Measurements from ENCODE around the gene SULT1C3. TPM values are rescaled to one million over a fixed set of nuclear protein-coding genes. Genes with fewer than 3 reads are reported as not detected.
A peak's percentile ranks its signal among the peaks of the same experiment; 100 is the strongest.
"Not testable (repeated sequence)": the region's sequence is repeated elsewhere in the genome, so short reads cannot be mapped to it uniquely, and the experiment has no call there.

The SULT1C3 gene
- total RNA-seq, 1 experiment from 2014 or later: not detected

- DNase-seq (ENCODE audit: low read depth): no peak
Measured at GRCh38 chr2:108244667-108245414, 5.1 kb downstream of the SULT1C3 start.

GRCh38 chr2:108253106-108253505 lies 13.3 kb downstream of the SULT1C3 start:
- no peak for DNase-seq (ENCODE audit: low read depth)

- no peak for DNase-seq (ENCODE audit: low read depth)
Measured at GRCh38 chr2:108257757-108258331, 18.1 kb downstream of the SULT1C3 start.

- no peak for DNase-seq (ENCODE audit: low read depth)
Measured at GRCh38 chr2:108260773-108261172, 21.0 kb downstream of the SULT1C3 start.

GRCh38 chr2:108262036-108262435 lies 22.3 kb downstream of the SULT1C3 start:
- no peak for DNase-seq (ENCODE audit: low read depth)

GRCh38 chr2:108263401-108263800 lies 23.6 kb downstream of the SULT1C3 start:
- DNase-seq (ENCODE audit: low read depth): no peak

- no peak for DNase-seq (ENCODE audit: low read depth)
Measured at GRCh38 chr2:108266218-108266617, 26.4 kb downstream of the SULT1C3 start.

GRCh38 chr2:108267101-108267500 lies 27.3 kb downstream of the SULT1C3 start:
- peak; percentile 41 for DNase-seq (ENCODE audit: low read depth)

GRCh38 chr2:108268001-108268400 lies 28.2 kb downstream of the SULT1C3 start:
- DNase-seq (ENCODE audit: low read depth): peak; percentile 75

- DNase-seq (ENCODE audit: low read depth): no peak
Measured at GRCh38 chr2:108270346-108270745, 30.6 kb downstream of the SULT1C3 start.

GRCh38 chr2:108270768-108271506 lies 31.2 kb downstream of the SULT1C3 start:
- DNase-seq (ENCODE audit: low read depth): peak; percentile 35

- DNase-seq (ENCODE audit: low read depth): peak; percentile 87
Measured at GRCh38 chr2:108271691-108272253, 32.0 kb downstream of the SULT1C3 start.

- no peak for DNase-seq (ENCODE audit: low read depth)
Measured at GRCh38 chr2:108278631-108279030, 38.9 kb downstream of the SULT1C3 start.

- DNase-seq (ENCODE audit: low read depth): no peak
Measured at GRCh38 chr2:108279468-108279867, 39.7 kb downstream of the SULT1C3 start.

GRCh38 chr2:108280466-108280865 lies 40.7 kb downstream of the SULT1C3 start:
- DNase-seq (ENCODE audit: low read depth): no peak

- DNase-seq (ENCODE audit: low read depth): not testable (repeated sequence)
Measured at GRCh38 chr2:108284566-108284965, 44.8 kb downstream of the SULT1C3 start.

GRCh38 chr2:108285616-108286015 lies 45.8 kb downstream of the SULT1C3 start:
- DNase-seq (ENCODE audit: low read depth): no peak

- no peak for DNase-seq (ENCODE audit: low read depth)
Measured at GRCh38 chr2:108287169-108287568, 47.4 kb downstream of the SULT1C3 start.

- peak; percentile 64 for DNase-seq (ENCODE audit: low read depth)
Measured at GRCh38 chr2:108288534-108289106, 48.9 kb downstream of the SULT1C3 start, which contains the start of gene SULT1C2. Gene SULT1C2 (plus strand): TSS chr2:108288895. CDS start chr2:108293668, 4,773 bp downstream.

- no peak for DNase-seq (ENCODE audit: low read depth)
Measured at GRCh38 chr2:108293850-108294249, 54.1 kb downstream of the SULT1C3 start.

GRCh38 chr2:108297436-108298141 lies 57.8 kb downstream of the SULT1C3 start:
- peak; percentile 75 for DNase-seq (ENCODE audit: low read depth)

Data from Daoy (cell line).